BJ (cell line): ENCODE data around the gene NBR1. TPM values are rescaled to one million over a fixed set of nuclear protein-coding genes. Genes with fewer than 3 reads are reported as not detected.
"Not testable (repeated sequence)": the region's sequence is repeated elsewhere in the genome, so short reads cannot be mapped to it uniquely, and the experiment has no call there.

Experiments used
- CTCF ChIA-PET: fragments of 350-600 bp; formaldehyde crosslinking; extraction: SDS; loops from one replicate; lab custom pipeline; 2021; ENCODE audit warnings: antibody characterized with exemption, inconsistent platforms; lab: Yijun Ruan, JAX
- POLR2A ChIA-PET: fragments of 300-600 bp; sonication (Branson Sonifier 250); formaldehyde crosslinking; extraction: SDS; loops from one replicate; lab custom pipeline; 2021; ENCODE audit warnings: antibody characterized with exemption; lab: Charles Lee
- DNase-seq: peaks from one replicate; pipeline ENCODE4 v3.0.0-alpha.2; 2011; ENCODE audit warnings: low read depth
- H3K27me3 ChIP-seq: 2 replicates; pipeline ENCODE4 v1.6.0; 2011; ENCODE audit warnings: low read length; ENCODE audit not compliant: control insufficient read depth, insufficient read depth
- H3K36me3 ChIP-seq: 2 replicates; pipeline ENCODE4 v1.5.1; 2011; ENCODE audit warnings: low read length; ENCODE audit not compliant: control insufficient read depth, insufficient read depth
- H3K4me3 ChIP-seq: 2 replicates; pipeline ENCODE4 v1.5.1; 2011; ENCODE audit warnings: low read depth, mild to moderate bottlenecking, control low read depth, low read length
- polyA plus RNA-seq: library from polyadenylated mRNA; depleted of rRNA; stranded (reverse); fragments of >200 nt; gene quantifications from 2 replicates; pipeline ENCODE4 v1.2.3, GENCODE V29; 2011
- TF ChIP-seq, protein P1 (sequence below): IDR thresholded peaks from 2 replicates; pipeline ENCODE4 v1.5.1; 2011; ENCODE audit warnings: low read depth, mild to moderate bottlenecking, control low read depth, inconsistent platforms, low read length, moderate library complexity; ENCODE audit not compliant: insufficient read depth

NBR1 gene
- polyA plus RNA-seq, 1 experiment = 130 TPM

DNA sequence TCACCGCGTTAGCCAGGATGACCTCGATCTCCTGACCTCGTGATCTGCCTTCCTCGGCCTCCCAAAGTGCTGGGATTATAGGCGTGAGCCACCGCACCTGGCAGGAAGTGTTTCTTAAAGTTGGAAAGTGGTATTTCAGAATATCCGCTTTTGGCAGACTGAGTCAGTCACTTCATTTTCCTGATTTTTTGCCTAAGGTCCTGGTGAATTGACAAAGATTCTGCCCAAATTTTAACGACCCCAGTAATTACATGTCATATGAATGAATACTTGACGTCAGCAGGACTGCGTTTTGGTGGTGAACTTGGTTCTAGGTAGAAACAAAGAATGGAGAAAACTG lies 41.4 kb upstream of the NBR1 start:
- POLR2A ChIA-PET = no interaction called here
- CTCF ChIA-PET = no interaction called here
- no peak overlapping the region for H3K4me3 ChIP-seq

DNA sequence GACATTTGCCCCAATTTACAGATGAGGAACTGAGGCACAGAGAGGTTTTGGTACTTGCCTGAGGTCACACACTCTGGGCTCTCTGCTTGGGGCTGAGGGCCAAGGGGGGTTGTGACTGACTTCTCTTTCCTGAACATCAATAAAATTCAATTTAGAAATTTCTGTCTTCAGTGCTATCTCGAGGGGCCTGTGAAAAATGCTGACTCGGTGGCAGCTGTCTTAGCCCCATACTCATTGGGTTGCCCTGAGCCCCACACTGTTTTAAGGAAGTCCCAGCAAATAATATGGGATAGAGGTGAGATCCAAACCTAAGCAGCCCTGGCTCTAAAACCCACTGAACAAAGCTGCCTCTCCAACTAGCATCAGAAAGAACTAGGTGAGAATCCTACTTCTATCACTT lies 38.9 kb upstream of the NBR1 start:
- ChIA-PET POLR2A (no interaction called here), CTCF (interaction anchor here (0.6 kb wide), 1 partner anchor 146 kb away, joined by 3 read pairs; no protein-coding TSS in a partner anchor)
- no peaks in the 10 kb centered on the region for H3K27me3 ChIP-seq
- DNase-seq = no peak
- TF ChIP-seq, protein P1, sequence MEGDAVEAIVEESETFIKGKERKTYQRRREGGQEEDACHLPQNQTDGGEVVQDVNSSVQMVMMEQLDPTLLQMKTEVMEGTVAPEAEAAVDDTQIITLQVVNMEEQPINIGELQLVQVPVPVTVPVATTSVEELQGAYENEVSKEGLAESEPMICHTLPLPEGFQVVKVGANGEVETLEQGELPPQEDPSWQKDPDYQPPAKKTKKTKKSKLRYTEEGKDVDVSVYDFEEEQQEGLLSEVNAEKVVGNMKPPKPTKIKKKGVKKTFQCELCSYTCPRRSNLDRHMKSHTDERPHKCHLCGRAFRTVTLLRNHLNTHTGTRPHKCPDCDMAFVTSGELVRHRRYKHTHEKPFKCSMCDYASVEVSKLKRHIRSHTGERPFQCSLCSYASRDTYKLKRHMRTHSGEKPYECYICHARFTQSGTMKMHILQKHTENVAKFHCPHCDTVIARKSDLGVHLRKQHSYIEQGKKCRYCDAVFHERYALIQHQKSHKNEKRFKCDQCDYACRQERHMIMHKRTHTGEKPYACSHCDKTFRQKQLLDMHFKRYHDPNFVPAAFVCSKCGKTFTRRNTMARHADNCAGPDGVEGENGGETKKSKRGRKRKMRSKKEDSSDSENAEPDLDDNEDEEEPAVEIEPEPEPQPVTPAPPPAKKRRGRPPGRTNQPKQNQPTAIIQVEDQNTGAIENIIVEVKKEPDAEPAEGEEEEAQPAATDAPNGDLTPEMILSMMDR = no peak
- peaks cover 12% of the 10 kb centered on the region for H3K36me3 ChIP-seq
- H3K4me3 ChIP-seq = no peak overlapping the region

More for the DNA sequence above, 41.4 kb upstream of the NBR1 start:
- no peak for DNase-seq
- TF ChIP-seq, protein P1 = no peak
- no peaks in the 10 kb centered on the region for H3K27me3 ChIP-seq
- H3K36me3 ChIP-seq = peaks cover 6% of the 10 kb centered on the region

DNA sequence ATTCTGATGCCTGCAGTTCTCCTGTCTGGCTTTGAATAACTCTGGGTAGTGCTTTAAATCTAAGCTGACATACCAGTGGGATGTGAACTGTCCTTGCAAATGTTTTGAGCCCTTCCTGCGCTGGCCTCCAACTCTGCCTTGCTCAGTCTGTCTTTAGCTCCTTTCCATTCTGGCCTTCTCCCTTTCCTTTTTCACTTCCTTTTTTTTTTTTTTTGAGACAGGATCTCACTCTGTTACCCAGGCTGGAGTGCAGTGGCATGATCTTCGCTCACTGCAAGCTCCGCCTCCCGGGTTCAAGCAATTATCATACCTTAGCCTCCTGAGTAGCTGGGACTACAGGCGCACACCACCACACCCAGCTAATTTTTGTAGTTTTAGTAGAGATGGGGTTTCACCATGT lies 37.6 kb upstream of the NBR1 start:
- peaks cover 12% of the 10 kb centered on the region for H3K36me3 ChIP-seq
- CTCF ChIA-PET = interaction anchor here (1.0 to 1.6 kb wide), 2 partner anchors 29 to 35 kb away, joined by 3 read pairs; no protein-coding TSS in a partner anchor
- H3K4me3 ChIP-seq, POLR2A ChIA-PET, DNase-seq, H3K27me3 ChIP-seq: not testable (repeated sequence)

DNA sequence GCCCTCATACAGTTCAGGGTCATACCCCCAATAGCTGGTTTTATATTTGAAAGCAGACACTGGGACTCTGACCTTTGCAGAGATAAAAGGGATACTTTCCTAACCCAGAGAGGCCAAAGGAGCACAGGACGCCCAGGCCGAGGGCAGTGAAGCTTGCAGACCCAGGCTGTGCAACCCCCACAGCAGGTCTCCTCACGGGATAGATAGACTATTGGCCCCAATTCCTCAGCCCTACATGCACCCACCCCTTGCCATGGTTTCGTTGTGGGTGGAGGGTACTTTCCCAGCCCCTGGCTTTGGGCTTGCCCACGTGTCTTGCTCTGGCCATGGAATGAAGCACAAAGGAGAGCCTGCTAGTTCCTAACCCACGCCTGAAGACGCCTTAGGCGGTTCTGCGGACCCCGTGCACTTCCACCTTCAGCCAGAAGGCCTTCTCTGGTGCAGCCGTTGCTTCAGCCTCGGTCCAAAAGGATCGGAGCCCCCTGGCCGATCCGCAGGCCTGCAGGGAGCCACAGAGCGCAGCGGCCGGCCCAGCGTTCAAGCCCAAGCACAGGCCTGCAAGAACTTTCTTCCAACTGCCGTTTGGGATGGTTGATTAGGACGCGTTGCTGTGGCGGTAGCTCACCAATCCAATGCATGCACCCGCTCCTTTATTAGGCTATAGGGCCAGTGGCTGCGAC lies 36.1 kb upstream of the NBR1 start:
- TF ChIP-seq, protein P1 = no peak
- Histone ChIP-seq H3K27me3 (no peaks in the 10 kb centered on the region), H3K4me3 (no peak overlapping the region), H3K36me3 (peaks cover 12% of the 10 kb centered on the region)
- DNase-seq = no peak
- POLR2A ChIA-PET = no interaction called here
- CTCF ChIA-PET = no interaction called here

DNA sequence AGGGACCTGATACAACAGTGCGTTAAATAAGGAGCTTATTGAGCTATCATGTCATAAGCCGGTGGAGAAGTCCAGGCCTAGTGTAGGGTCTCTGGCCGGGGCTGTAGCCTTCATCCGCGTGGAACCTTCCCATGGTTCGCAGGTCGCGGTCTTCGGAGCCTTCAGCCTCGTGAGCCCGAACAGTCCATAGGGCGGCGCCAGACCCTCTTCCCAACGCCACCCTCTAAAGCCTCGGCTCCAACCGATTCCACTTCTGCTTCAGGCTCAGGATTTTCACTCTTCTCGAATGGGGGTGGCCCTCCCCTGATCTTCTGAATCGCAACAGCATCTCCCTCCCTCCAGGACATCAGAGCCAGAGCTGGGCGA lies 35.6 kb upstream of the NBR1 start:
- CTCF ChIA-PET = no interaction called here
- no peaks in the 10 kb centered on the region for H3K27me3 ChIP-seq
- peaks cover 14% of the 10 kb centered on the region for H3K36me3 ChIP-seq
- no peak overlapping the region for H3K4me3 ChIP-seq
- no peak for DNase-seq
- TF ChIP-seq, protein P1 = no peak
- POLR2A ChIA-PET = no interaction called here

DNA sequence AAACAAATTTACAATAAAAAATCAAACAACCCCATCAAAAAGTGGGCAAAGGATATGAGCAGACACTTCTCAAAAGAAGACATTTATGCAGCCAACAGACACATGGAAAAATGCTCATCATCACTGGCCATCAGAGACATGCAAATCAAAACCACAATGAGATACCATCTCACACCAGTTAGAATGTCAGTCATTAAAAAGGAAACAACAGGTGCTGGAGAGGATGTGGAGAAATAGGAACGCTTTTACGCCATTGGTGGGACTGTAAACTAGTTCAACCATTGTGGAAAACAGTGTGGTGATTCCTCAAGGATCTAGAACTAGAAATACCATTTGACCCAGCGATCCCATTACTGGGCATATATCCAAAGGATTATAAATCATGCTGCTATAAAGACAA lies 34.4 kb upstream of the NBR1 start:
- H3K36me3 ChIP-seq = peaks cover 15% of the 10 kb centered on the region
- H3K27me3 ChIP-seq, H3K4me3 ChIP-seq, DNase-seq, CTCF ChIA-PET, POLR2A ChIA-PET: not testable (repeated sequence)

DNA sequence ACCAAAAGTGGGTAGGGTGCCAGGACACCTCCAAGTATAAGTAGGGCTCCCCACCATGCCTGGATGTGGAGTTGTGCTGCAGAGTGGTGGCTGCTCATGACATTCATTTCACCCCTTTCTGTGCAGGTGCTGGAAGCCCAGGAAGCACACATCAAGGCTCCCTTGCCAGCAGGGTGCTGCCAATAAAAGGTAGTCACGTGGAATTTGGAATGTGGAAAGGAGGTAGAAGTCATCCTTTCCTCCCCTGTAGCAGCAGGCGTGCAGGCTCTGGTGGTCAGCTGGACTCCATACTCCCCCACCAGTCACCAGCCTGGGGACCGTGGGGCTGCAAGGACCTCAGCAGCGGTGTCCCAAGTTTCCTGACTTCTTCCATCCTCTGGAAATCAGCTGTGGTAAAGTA lies 32.5 kb upstream of the NBR1 start:
- H3K27me3 ChIP-seq, H3K4me3 ChIP-seq, CTCF ChIA-PET, POLR2A ChIA-PET, DNase-seq: not testable (repeated sequence)
- peaks cover 15% of the 10 kb centered on the region for H3K36me3 ChIP-seq
